Activated naive CD4-positive, alpha-beta T cell treated with Interleukin-2 at 50 U/mL for 16 hours (primary cell): ENCODE data around the gene NTHL1.
A peak's percentile ranks its signal among the peaks of the same experiment; 100 is the strongest.

Source experiments
- DNase-seq: peaks from one replicate; pipeline ENCODE4 v3.0.0-alpha.2; 2020

Gene NTHL1

GRCh38 chr16:2047330-2048115, at the start of gene NTHL1, which contains the start of gene TSC2:
Gene NTHL1, minus strand, starts transcription at chr16:2047834. Its CDS starts 11 bp downstream, at chr16:2047823.
Gene TSC2, plus strand, starts transcription at chr16:2047985. Its CDS starts 631 bp downstream, at chr16:2048616.
- peak; percentile 95 for DNase-seq

GRCh38 chr16:2096853-2097595, 49.4 kb upstream of the NTHL1 start:
- DNase-seq = no peak

- DNase-seq = no peak
Observed at GRCh38 chr16:2095918-2096582, 48.4 kb upstream of the NTHL1 start.

- DNase-seq = no peak
Observed at GRCh38 chr16:2095315-2095853, 47.8 kb upstream of the NTHL1 start.

- no peak for DNase-seq
Observed at GRCh38 chr16:2093793-2094192, 46.2 kb upstream of the NTHL1 start.

DNA sequence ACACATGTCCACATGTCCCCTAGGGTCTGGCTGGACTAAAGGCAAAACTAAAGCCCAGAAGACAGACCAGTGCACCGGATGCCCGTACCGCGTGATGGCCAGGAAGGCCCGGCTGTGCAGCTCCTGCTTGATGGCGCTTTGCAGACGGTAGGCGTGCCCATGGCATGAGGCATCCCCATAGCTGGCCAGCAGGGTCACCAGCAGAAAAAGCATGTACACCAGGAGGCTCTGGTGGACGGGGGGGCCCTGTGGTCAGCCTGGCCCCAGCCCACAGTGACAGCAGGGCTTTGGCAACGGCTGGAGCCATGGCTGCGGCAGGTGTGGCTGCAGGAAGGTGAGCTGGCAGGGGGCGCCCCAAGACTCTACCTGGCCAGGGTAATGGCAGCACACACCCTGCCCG, 45.2 kb upstream of the NTHL1 start:
- no peak for DNase-seq

DNA sequence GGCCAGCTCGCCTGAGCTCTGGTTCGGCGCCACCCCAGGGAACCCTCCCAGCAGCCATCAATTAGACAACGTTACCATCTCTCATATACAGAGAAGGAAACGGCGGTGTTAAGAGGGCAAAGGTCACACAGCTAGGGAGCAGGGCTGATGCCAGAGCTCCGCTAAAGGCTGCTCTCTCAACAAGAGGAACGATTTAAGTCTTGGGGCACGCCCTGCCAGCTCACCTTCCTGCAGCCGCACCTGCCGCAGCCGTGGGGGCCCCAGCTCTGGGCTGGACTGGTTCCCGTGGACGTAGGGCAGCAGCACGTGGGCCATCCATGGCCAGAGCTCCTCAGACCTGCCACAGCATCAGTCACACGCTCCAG, 44.6 kb upstream of the NTHL1 start:
- no peak for DNase-seq

DNA sequence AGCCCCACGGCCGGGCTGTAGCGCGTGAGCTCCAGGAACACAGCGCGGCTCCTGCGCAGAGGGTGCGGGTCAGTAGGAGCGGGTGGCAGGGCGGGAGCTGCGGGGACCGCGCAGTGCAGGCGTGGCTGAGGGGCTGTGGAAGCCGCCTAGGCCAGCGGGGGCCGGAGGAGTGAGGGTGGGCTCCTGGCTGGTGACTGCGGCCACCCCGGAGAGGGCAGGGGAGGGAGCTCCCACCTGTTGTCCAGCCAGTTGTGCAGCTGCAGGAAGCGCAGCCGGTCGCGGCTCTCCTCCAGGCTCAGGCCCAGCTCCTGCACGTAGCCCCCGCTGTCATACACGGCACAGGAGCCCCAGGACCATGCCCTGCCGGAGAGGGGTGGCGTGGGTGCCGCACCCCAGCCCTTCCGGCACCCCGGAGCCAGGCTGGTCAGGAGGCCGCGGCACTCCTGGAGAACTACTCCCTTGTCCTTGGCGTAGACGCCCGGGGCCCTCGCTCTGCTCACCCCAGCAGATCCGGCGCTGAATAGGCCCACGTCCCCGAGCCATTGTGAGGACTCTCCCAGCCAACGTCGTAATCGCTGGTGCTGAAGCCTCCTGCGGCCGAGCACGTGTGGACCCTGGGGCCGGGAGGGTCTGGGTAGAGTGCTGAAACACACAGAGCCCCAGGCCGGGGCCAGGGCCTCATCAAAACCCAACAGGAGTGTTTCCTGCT, 44.1 kb upstream of the NTHL1 start:
- no peak for DNase-seq

GRCh38 chr16:2090777-2091546, 43.3 kb upstream of the NTHL1 start:
- no peak for DNase-seq

- DNase-seq = no peak
Observed at GRCh38 chr16:2090481-2090776, 42.8 kb upstream of the NTHL1 start.

DNA sequence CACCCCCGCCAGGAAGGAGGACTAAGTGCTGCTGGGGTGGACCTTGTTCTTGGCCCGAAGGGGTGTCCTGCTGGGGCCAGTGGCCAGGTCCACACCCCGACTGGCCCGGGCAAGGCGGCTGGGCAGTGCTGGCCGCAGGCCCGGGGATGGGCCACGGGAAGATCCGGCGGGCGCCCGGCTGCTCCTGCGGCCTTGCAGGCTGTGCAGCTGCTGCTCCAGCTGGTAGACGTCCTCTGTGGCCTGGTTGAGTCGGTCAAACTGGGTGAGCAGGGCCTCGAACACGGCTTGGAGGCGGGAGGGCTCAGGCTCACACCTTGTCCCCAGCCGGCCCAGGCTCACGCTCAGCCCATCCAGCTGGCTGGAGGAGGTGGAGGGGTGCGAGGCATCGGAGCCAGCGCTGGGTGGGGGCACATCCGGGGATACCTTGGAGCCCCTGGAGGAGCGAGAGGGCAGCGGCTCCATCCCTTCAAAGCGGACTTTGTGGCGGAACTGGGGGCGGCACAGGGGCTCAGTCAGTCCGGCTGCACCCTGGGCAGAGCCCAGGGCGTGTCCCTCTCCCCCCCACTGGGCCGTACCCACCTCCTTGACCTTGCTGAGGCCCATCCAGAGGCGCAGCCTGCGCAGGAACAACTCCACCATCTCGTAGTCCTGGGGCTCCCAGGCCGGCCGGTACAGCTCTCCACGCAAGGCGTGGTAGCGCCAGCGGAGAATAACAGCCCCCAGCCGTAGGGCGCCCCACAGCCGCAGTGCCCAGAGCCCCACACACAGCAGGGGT, 42.3 kb upstream of the NTHL1 start:
- DNase-seq = no peak

GRCh38 chr16:2088759-2089358, 41.2 kb upstream of the NTHL1 start:
- no peak for DNase-seq

GRCh38 chr16:2087748-2088631, 40.4 kb upstream of the NTHL1 start:
- no peak for DNase-seq

GRCh38 chr16:2086812-2087747, 39.4 kb upstream of the NTHL1 start:
- no peak for DNase-seq

- DNase-seq = no peak
Observed at GRCh38 chr16:2086106-2086742, 38.6 kb upstream of the NTHL1 start.

DNA sequence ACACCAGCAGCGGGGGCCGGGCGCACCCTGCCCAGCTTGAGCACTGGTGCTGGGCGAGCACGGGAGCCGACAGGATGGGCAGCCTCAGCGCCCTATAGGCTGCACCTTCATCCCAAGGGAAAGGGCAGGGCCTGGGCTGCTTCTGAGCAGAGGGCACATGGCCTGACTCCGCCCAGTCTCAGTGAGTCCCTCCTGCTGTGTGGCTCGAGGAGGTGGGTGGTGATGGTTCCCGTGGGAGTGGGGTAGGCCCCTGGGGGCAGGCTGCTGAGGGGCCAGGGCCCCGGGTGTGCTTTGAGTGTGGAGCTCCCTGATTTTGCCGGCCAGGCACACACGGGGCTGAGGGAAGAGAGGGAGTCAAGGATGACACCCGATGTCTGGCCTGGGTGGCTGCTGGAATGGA, 38.0 kb upstream of the NTHL1 start:
- DNase-seq = no peak

- DNase-seq = no peak
Observed at GRCh38 chr16:2084895-2085625, 37.4 kb upstream of the NTHL1 start.
